ENCODE measurements around the gene SCFD2.
A peak's percentile ranks its signal among the peaks of the same experiment; 100 is the strongest.

SCFD2 gene

GRCh38 chr4:53043891-53044650 is 321.8 kb downstream of the SCFD2 start:
- Mint-ChIP-seq H3K9me3 (peaks cover 3% of the 10 kb centered on the region), H3K27ac (peak overlapping the region; percentile 92)
- no peak for DNase-seq

GRCh38 chr4:53043055-53043454 is 322.8 kb downstream of the SCFD2 start:
- no peak for DNase-seq
- Mint-ChIP-seq H3K36me3 (ENCODE audit: low read depth) (peaks cover 8% of the 10 kb centered on the region), H3K4me3 (no peak overlapping the region), H3K4me1 (peaks cover 32% of the 10 kb centered on the region), H3K27me3 (ENCODE audit: low read depth, poor library complexity) (no peaks in the 10 kb centered on the region), H3K27ac (peak overlapping the region; percentile 4), H3K9me3 (peaks cover 3% of the 10 kb centered on the region)
- TF ChIP-seq CTCF (IDR thresholded peaks at IDR 0.05) = no peak

More at GRCh38 chr4:53043891-53044650, 321.8 kb downstream of the SCFD2 start:
- Mint-ChIP-seq H3K4me3 (peak overlapping the region; percentile 62), H3K4me1 (peaks cover 42% of the 10 kb centered on the region), H3K36me3 (ENCODE audit: low read depth) (peaks cover 8% of the 10 kb centered on the region), H3K27me3 (ENCODE audit: low read depth, poor library complexity) (no peaks in the 10 kb centered on the region)
- no peak for TF ChIP-seq CTCF (IDR thresholded peaks at IDR 0.05)

- Mint-ChIP-seq H3K4me3 (no peak overlapping the region), H3K9me3 (peaks cover 6% of the 10 kb centered on the region), H3K36me3 (ENCODE audit: low read depth) (no peaks in the 10 kb centered on the region), H3K27me3 (ENCODE audit: low read depth, poor library complexity) (no peaks in the 10 kb centered on the region), H3K27ac (no peak overlapping the region), H3K4me1 (peaks cover 25% of the 10 kb centered on the region)
- no peak for TF ChIP-seq CTCF (IDR thresholded peaks at IDR 0.05)
- no peak for DNase-seq
Measured at GRCh38 chr4:53040851-53041250, 325.0 kb downstream of the SCFD2 start.

GRCh38 chr4:53040459-53040815 is 325.4 kb downstream of the SCFD2 start:
- no peak for TF ChIP-seq CTCF (IDR thresholded peaks at IDR 0.05)
- Mint-ChIP-seq H3K27me3 (ENCODE audit: low read depth, poor library complexity) (no peaks in the 10 kb centered on the region), H3K27ac (no peak overlapping the region), H3K9me3 (peaks cover 10% of the 10 kb centered on the region), H3K4me3 (no peak overlapping the region), H3K36me3 (ENCODE audit: low read depth) (peaks cover 4% of the 10 kb centered on the region), H3K4me1 (peaks cover 25% of the 10 kb centered on the region)
- DNase-seq = no peak

- Mint-ChIP-seq H3K36me3 (ENCODE audit: low read depth) (peaks cover 9% of the 10 kb centered on the region), H3K27ac (no peak overlapping the region), H3K9me3 (peaks cover 15% of the 10 kb centered on the region), H3K4me3 (no peak overlapping the region), H3K4me1 (peaks cover 24% of the 10 kb centered on the region), H3K27me3 (ENCODE audit: low read depth, poor library complexity) (peaks cover 2% of the 10 kb centered on the region)
- TF ChIP-seq CTCF (IDR thresholded peaks at IDR 0.05) = no peak
- no peak for DNase-seq
Measured at GRCh38 chr4:53039741-53040458, 326.0 kb downstream of the SCFD2 start.

All from nephron progenitor cell (in vitro differentiated cells).